ENCODE measurements around the gene NTN5. TPM values are rescaled to one million over a fixed set of nuclear protein-coding genes. Genes with fewer than 3 reads are reported as not detected.

The NTN5 gene
- total and polyA plus RNA-seq, 9 of the 15 experiments (the other 6 are each of a cell fraction or from before 2014, with no cell fraction given) = not detected

- TF ChIP-seq PHF8 (IDR thresholded peaks at IDR 0.05; ENCODE audit: borderline replicate concordance, low read length) = no peak
- no peak for TF ChIP-seq TARDBP (IDR thresholded peaks at IDR 0.05)
- no peak for TF ChIP-seq ZNF146 (CRISPR knock-in tag; IDR thresholded peaks at IDR 0.05; ENCODE audit: unreplicated experiment)
- TF ChIP-seq JUND (IDR thresholded peaks at IDR 0.05; ENCODE audit: borderline replicate concordance, low read depth, low read length) = no peak
- TF ChIP-seq JUND (tag; IDR thresholded peaks at IDR 0.05; ENCODE audit: borderline replicate concordance, low read depth, low read length) = no peak
- TF ChIP-seq KAT7 (CRISPR knock-in tag; IDR thresholded peaks at IDR 0.05; ENCODE audit: borderline replicate concordance) = peak; percentile 23; the same call in 1 of the 2 replicates
- no peak for TF ChIP-seq TCF7L2 (IDR thresholded peaks at IDR 0.05; ENCODE audit: low read depth, low read length)
- no peak for TF ChIP-seq ZKSCAN3 (CRISPR knock-in tag; IDR thresholded peaks at IDR 0.05)
- TF ChIP-seq ELK1 (CRISPR knock-in tag; IDR thresholded peaks at IDR 0.05) = no peak
- TF ChIP-seq SPI1 (IDR thresholded peaks at IDR 0.05; ENCODE audit: borderline replicate concordance, low read depth, low read length) = no peak
- no peak for TF ChIP-seq TRIM25 (IDR thresholded peaks at IDR 0.05; ENCODE audit: borderline replicate concordance)
- TF ChIP-seq MEIS2 (IDR thresholded peaks at IDR 0.05; ENCODE audit: partially characterized antibody) = no peak
- no peak for TF ChIP-seq SREBF1 (IDR thresholded peaks at IDR 0.05; ENCODE audit: borderline replicate concordance, low read depth, low read length)
- no peak for TF ChIP-seq ZNF175 (CRISPR knock-in tag; IDR thresholded peaks at IDR 0.05; ENCODE audit: low read depth)
- TF ChIP-seq BCOR (IDR thresholded peaks at IDR 0.05) = no peak
- TF ChIP-seq ZBTB40 (IDR thresholded peaks at IDR 0.05) = no peak
- no peak for TF ChIP-seq ZBTB40 (CRISPR knock-in tag; IDR thresholded peaks at IDR 0.05)
Measured at GRCh38 chr19:48614436-48615230, 58.2 kb downstream of the NTN5 start, which contains the start of gene FAM83E (continued).
